ENCODE results near the gene SYNPO.
A peak's percentile ranks its signal among the peaks of the same experiment; 100 is the strongest.

Gene SYNPO

GRCh38 chr5:150606476-150606875 lies 34.0 kb upstream of the SYNPO start:
- Histone ChIP-seq H3K4me1 (no peaks in the 10 kb centered on the region), H2AFZ (no peak overlapping the region), H3K4me3 (ENCODE audit: low read depth, low read length) (no peak overlapping the region), H3K9me3 (ENCODE audit: control insufficient read depth, low read length) (no peaks in the 10 kb centered on the region), H3K27ac (no peak overlapping the region), H3K36me3 (ENCODE audit: control insufficient read depth, insufficient read depth, low read length) (no peaks in the 10 kb centered on the region), H3K9ac (no peak overlapping the region), H3K27me3 (ENCODE audit: control insufficient read depth, insufficient read depth, low read length) (no peaks in the 10 kb centered on the region), H3K79me2 (no peaks in the 10 kb centered on the region), H3K4me2 (ENCODE audit: low read length) (no peak overlapping the region)
- TF ChIP-seq CTCF (IDR thresholded peaks at IDR 0.05) = no peak

GRCh38 chr5:150607105-150607504 lies 33.4 kb upstream of the SYNPO start:
- Histone ChIP-seq H3K36me3 (ENCODE audit: control insufficient read depth, insufficient read depth, low read length) (no peaks in the 10 kb centered on the region), H3K4me1 (no peaks in the 10 kb centered on the region)

GRCh38 chr5:150607991-150608390 lies 32.5 kb upstream of the SYNPO start:
- no peak for TF ChIP-seq CTCF (IDR thresholded peaks at IDR 0.05)
- H3K9me3 ChIP-seq (ENCODE audit: control insufficient read depth, low read length) = no peaks in the 10 kb centered on the region
- H3K4me2 ChIP-seq (ENCODE audit: low read length) = no peak overlapping the region
- no peak overlapping the region for H2AFZ ChIP-seq
- H3K27ac ChIP-seq = no peak overlapping the region
- H3K9ac ChIP-seq = no peak overlapping the region
- H3K4me1 ChIP-seq = no peaks in the 10 kb centered on the region
- no peaks in the 10 kb centered on the region for H3K36me3 ChIP-seq (ENCODE audit: control insufficient read depth, insufficient read depth, low read length)
- no peak overlapping the region for H3K4me3 ChIP-seq (ENCODE audit: low read depth, low read length)
- H3K79me2 ChIP-seq = no peaks in the 10 kb centered on the region
- no peaks in the 10 kb centered on the region for H3K27me3 ChIP-seq (ENCODE audit: control insufficient read depth, insufficient read depth, low read length)

More at GRCh38 chr5:150607105-150607504, 33.4 kb upstream of the SYNPO start:
- Histone ChIP-seq H3K27ac (no peak overlapping the region), H3K79me2 (no peaks in the 10 kb centered on the region), H3K9ac (no peak overlapping the region), H3K4me2 (ENCODE audit: low read length) (no peak overlapping the region), H3K9me3 (ENCODE audit: control insufficient read depth, low read length) (no peaks in the 10 kb centered on the region), H2AFZ (no peak overlapping the region), H3K4me3 (ENCODE audit: low read depth, low read length) (no peak overlapping the region), H3K27me3 (ENCODE audit: control insufficient read depth, insufficient read depth, low read length) (no peaks in the 10 kb centered on the region)
- no peak for TF ChIP-seq CTCF (IDR thresholded peaks at IDR 0.05)

GRCh38 chr5:150608991-150609390 lies 31.5 kb upstream of the SYNPO start:
- Histone ChIP-seq H3K79me2 (no peaks in the 10 kb centered on the region), H3K27me3 (ENCODE audit: control insufficient read depth, insufficient read depth, low read length) (no peaks in the 10 kb centered on the region), H3K4me1 (no peaks in the 10 kb centered on the region), H3K9me3 (ENCODE audit: control insufficient read depth, low read length) (no peaks in the 10 kb centered on the region), H3K4me3 (ENCODE audit: low read depth, low read length) (no peak overlapping the region), H3K9ac (no peak overlapping the region), H2AFZ (no peak overlapping the region), H3K27ac (no peak overlapping the region), H3K4me2 (ENCODE audit: low read length) (no peak overlapping the region), H3K36me3 (ENCODE audit: control insufficient read depth, insufficient read depth, low read length) (no peaks in the 10 kb centered on the region)
- TF ChIP-seq CTCF (IDR thresholded peaks at IDR 0.05) = no peak

- H3K9ac ChIP-seq = no peak overlapping the region
- H3K27ac ChIP-seq = peak overlapping the region; percentile 12
- no peak overlapping the region for H3K4me2 ChIP-seq (ENCODE audit: low read length)
- H3K4me3 ChIP-seq (ENCODE audit: low read depth, low read length) = no peak overlapping the region
- H3K4me1 ChIP-seq = peaks cover 5% of the 10 kb centered on the region
- H3K27me3 ChIP-seq (ENCODE audit: control insufficient read depth, insufficient read depth, low read length) = no peaks in the 10 kb centered on the region
- H3K79me2 ChIP-seq = no peaks in the 10 kb centered on the region
- H3K9me3 ChIP-seq (ENCODE audit: control insufficient read depth, low read length) = no peaks in the 10 kb centered on the region
- H2AFZ ChIP-seq = no peak overlapping the region
- no peak for TF ChIP-seq CTCF (IDR thresholded peaks at IDR 0.05)
- no peaks in the 10 kb centered on the region for H3K36me3 ChIP-seq (ENCODE audit: control insufficient read depth, insufficient read depth, low read length)
Measured at GRCh38 chr5:150609843-150610584, 30.4 kb upstream of the SYNPO start.

Measured in parathyroid adenoma (tissue), 2 donors.